ENCODE data around the gene FTO. TPM values are rescaled to one million over a fixed set of nuclear protein-coding genes. Genes with fewer than 3 reads are reported as not detected.

Gene FTO
- total RNA-seq, 1 donor from 2014 or later = 110 TPM

DNA sequence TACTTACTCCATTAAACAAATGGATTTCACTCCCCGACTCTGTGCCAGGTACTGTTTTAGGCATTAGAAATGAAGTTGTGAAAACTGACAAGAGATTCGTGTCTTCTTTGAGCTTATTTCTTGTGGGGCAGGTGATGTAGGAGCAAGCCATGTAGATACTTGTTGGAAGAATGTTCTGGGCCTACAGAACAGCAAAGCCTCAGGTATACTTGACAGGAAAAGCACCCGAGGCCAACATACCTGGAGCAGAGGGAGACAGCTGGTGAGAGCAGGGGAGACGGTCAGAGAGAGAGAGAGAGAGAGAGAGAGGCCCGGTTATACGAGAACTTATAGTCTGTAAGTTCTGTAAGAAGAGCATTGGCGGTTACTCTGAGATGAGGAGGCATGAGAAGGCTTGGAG lies 110.8 kb downstream of the FTO start:
- H3K4me3 Mint-ChIP-seq = no peak overlapping the region
- no peaks in the 10 kb centered on the region for H4K20me1 ChIP-seq (ENCODE audit: low read depth)
- no peaks in the 10 kb centered on the region for H3K79me2 ChIP-seq (ENCODE audit: low read depth)
- H3K27ac ChIP-seq = no peak overlapping the region
- H3K4me3 ChIP-seq = no peak overlapping the region
- DNase-seq (ENCODE audit: low spot score) = no peak
- TF ChIP-seq, protein P1, sequence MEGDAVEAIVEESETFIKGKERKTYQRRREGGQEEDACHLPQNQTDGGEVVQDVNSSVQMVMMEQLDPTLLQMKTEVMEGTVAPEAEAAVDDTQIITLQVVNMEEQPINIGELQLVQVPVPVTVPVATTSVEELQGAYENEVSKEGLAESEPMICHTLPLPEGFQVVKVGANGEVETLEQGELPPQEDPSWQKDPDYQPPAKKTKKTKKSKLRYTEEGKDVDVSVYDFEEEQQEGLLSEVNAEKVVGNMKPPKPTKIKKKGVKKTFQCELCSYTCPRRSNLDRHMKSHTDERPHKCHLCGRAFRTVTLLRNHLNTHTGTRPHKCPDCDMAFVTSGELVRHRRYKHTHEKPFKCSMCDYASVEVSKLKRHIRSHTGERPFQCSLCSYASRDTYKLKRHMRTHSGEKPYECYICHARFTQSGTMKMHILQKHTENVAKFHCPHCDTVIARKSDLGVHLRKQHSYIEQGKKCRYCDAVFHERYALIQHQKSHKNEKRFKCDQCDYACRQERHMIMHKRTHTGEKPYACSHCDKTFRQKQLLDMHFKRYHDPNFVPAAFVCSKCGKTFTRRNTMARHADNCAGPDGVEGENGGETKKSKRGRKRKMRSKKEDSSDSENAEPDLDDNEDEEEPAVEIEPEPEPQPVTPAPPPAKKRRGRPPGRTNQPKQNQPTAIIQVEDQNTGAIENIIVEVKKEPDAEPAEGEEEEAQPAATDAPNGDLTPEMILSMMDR (IDR thresholded peaks at IDR 0.05) = no peak
- TF ChIP-seq EZH2 (IDR thresholded peaks at IDR 0.05) = no peak
- TF ChIP-seq EZH2phosphoT487 (IDR thresholded peaks at IDR 0.05) = no peak
- H3K27me3 ChIP-seq = no peaks in the 10 kb centered on the region
- no peaks in the 10 kb centered on the region for H3F3A ChIP-seq (ENCODE audit: low read depth)
- H3K4me1 Mint-ChIP-seq = no peaks in the 10 kb centered on the region
- H3K36me3 ChIP-seq = no peaks in the 10 kb centered on the region
- H3K4me2 ChIP-seq = no peak overlapping the region
- no peak overlapping the region for H3K9ac ChIP-seq
- no peak overlapping the region for H3K27ac Mint-ChIP-seq
- no peaks in the 10 kb centered on the region for H3K9me3 Mint-ChIP-seq
- H3K9me3 ChIP-seq (ENCODE audit: low read depth) = no peaks in the 10 kb centered on the region
- peaks cover 17% of the 10 kb centered on the region for H3K36me3 Mint-ChIP-seq
- H3K27me3 Mint-ChIP-seq (ENCODE audit: insufficient read depth, low read depth) = no peaks in the 10 kb centered on the region
- H2AFZ ChIP-seq (replicated peaks) = no peak overlapping the region
- H3K4me1 ChIP-seq = peaks cover 8% of the 10 kb centered on the region

DNA sequence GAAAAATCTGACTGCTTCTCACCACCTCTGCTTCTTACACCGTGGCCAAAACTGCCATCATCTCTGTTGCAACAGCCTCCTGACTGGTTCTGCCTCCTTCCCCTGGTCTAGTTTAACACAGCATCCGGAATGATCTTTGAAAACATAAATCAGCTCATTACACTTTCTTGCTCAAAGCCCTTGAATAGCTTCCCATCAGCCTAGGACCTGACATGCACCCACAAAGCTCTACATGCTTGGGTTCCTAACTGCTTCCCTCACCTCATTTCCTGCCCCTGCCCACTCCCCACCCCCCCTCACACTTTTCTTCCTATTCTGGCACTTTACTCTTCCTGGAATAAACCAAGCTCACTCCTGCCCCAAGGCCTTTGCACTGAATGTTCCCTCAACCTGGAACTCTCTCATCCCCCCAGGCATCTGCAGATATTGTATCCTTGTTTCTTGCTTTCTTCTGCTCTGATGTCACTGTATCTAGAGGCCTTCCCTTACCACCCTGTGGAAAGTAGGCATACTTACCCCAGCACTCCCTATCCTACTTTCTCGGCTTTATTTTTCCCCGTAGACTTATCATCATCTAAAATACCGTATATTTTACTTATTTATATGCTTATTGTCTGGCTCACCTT lies 112.4 kb downstream of the FTO start:
- Histone ChIP-seq H3K27ac (no peak overlapping the region), H3K36me3 (no peaks in the 10 kb centered on the region), H4K20me1 (ENCODE audit: low read depth) (no peaks in the 10 kb centered on the region), H3K9ac (no peak overlapping the region), H3K4me1 (no peaks in the 10 kb centered on the region), H3K9me3 (ENCODE audit: low read depth) (no peaks in the 10 kb centered on the region), H3K4me2 (no peak overlapping the region), H2AFZ (replicated peaks) (no peak overlapping the region), H3K27me3 (no peaks in the 10 kb centered on the region), H3K4me3 (no peak overlapping the region), H3K79me2 (ENCODE audit: low read depth) (no peaks in the 10 kb centered on the region), H3F3A (ENCODE audit: low read depth) (no peaks in the 10 kb centered on the region)
- Mint-ChIP-seq H3K27ac (no peak overlapping the region), H3K27me3 (ENCODE audit: insufficient read depth, low read depth) (no peaks in the 10 kb centered on the region), H3K9me3 (no peaks in the 10 kb centered on the region), H3K36me3 (peaks cover 17% of the 10 kb centered on the region), H3K4me1 (no peaks in the 10 kb centered on the region), H3K4me3 (no peak overlapping the region)
- no peak for DNase-seq (ENCODE audit: low spot score)
- no peak for TF ChIP-seq EZH2 (IDR thresholded peaks at IDR 0.05)
- TF ChIP-seq EZH2phosphoT487 (IDR thresholded peaks at IDR 0.05) = no peak
- TF ChIP-seq, protein P1 (IDR thresholded peaks at IDR 0.05) = no peak

DNA sequence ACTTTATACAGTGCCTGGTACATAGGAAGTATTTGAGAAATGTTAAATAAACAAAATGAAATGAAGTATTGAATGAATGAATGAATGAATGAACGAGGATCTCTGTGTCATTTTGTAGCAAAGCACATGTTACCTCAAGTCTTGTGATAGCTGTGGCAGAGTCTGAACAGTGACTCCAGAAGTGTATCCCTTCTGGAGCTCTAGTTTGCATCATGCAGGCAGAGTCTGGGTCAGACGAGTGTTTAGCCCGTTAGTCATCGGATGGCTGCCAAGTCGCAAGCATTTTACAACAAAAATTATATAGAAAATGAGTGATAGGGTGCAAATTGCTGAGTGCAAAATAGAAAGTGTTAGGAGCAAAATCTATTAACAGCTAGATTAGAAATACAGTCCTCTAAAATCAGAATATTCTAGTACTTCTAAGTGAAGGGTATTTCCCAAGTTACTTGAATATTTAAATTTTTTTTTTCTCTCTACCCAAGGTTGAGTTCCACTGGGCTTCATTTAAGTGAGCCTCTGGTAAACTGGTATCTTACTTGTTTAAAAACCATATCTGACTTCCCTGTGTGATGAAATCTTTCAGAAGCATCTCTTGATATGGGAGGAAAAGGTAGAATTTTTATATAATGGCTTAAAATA lies 113.3 kb downstream of the FTO start:
- no peak overlapping the region for H3K9ac ChIP-seq
- H3K27ac ChIP-seq = no peak overlapping the region
- Mint-ChIP-seq H3K36me3 (peaks cover 17% of the 10 kb centered on the region), H3K27ac (no peak overlapping the region), H3K4me3 (no peak overlapping the region), H3K4me1 (no peaks in the 10 kb centered on the region), H3K27me3 (ENCODE audit: insufficient read depth, low read depth) (no peaks in the 10 kb centered on the region), H3K9me3 (no peaks in the 10 kb centered on the region)
- no peak for DNase-seq (ENCODE audit: low spot score)
- no peak overlapping the region for H3K4me2 ChIP-seq
- no peaks in the 10 kb centered on the region for H3K36me3 ChIP-seq
- no peaks in the 10 kb centered on the region for H3K79me2 ChIP-seq (ENCODE audit: low read depth)
- H2AFZ ChIP-seq (replicated peaks) = no peak overlapping the region
- no peaks in the 10 kb centered on the region for H3K9me3 ChIP-seq (ENCODE audit: low read depth)
- TF ChIP-seq EZH2phosphoT487 (IDR thresholded peaks at IDR 0.05) (no peak), EZH2 (IDR thresholded peaks at IDR 0.05) (no peak)
- TF ChIP-seq, protein P1 (IDR thresholded peaks at IDR 0.05) = no peak
- no peaks in the 10 kb centered on the region for H3F3A ChIP-seq (ENCODE audit: low read depth)
- H4K20me1 ChIP-seq (ENCODE audit: low read depth) = no peaks in the 10 kb centered on the region
- no peaks in the 10 kb centered on the region for H3K27me3 ChIP-seq
- H3K4me3 ChIP-seq = no peak overlapping the region
- H3K4me1 ChIP-seq = no peaks in the 10 kb centered on the region
